GM23338 (cell line): ENCODE measurements around the gene OSBPL5. TPM values are rescaled to one million over a fixed set of nuclear protein-coding genes. Genes with fewer than 3 reads are reported as not detected.

Source experiments
- CTCF ChIP-seq, 2 experiments: fragments of 200-600 bp in 1 of 2; sonication (generic) in 1 of 2; conservative IDR thresholded peaks; 2 replicates each; pipeline versions ENCODE4 v1.5.1 to v1.6.1; 2016 to 2017; ENCODE audit warnings: antibody characterized with exemption in 2 of 2, low read depth in 2 of 2, mild to moderate bottlenecking in 2 of 2, moderate library complexity in 1 of 2
- EZH2 ChIP-seq: fragments of 200-600 bp; sonication (generic); IDR thresholded peaks from one replicate; pipeline ENCODE4 v1.8.0; 2017; ENCODE audit warnings: antibody characterized with exemption, mild to moderate bottlenecking, low read depth; ENCODE audit not compliant: unreplicated experiment
- EZH2phosphoT487 ChIP-seq: fragments of 200-600 bp; sonication (generic); IDR thresholded peaks from one replicate; pipeline ENCODE4 v1.8.1; 2018; ENCODE audit warnings: antibody characterized with exemption; ENCODE audit not compliant: unreplicated experiment
- JUNB ChIP-seq: IDR thresholded peaks from one replicate; pipeline ENCODE4 v1.6.1; 2016; ENCODE audit warnings: antibody characterized with exemption; ENCODE audit not compliant: unreplicated experiment
- REST ChIP-seq: IDR thresholded peaks from one replicate; pipeline ENCODE4 v1.6.1; 2018; ENCODE audit warnings: antibody characterized with exemption; ENCODE audit not compliant: unreplicated experiment
- ZNF462 ChIP-seq: fragments of 250-450 bp; sonication (Bioruptor Pico); IDR thresholded peaks from 2 replicates; pipeline ENCODE4 v1.5.0; 2020; ENCODE audit warnings: mild to moderate bottlenecking, moderate library complexity
- polyA plus RNA-seq: library from polyadenylated mRNA; unstranded; fragments of >200 nt; fragmentation: Nextera tagmentation; extraction: Ambion mirVana; gene quantifications from 2 replicates; pipeline ENCODE4 v1.2.1, GENCODE V29; 2016
- total RNA-seq: library from RNA; depleted of rRNA; stranded (reverse); fragments of >200 nt; shearing (Covaris generic); gene quantifications from 2 replicates; pipeline ENCODE4 v1.2.3, GENCODE V29; 2014

The OSBPL5 gene
- total and polyA plus RNA-seq, 2 experiments from 2014 or later, result 2.7 to 12.0 TPM

GRCh38 chr11:3080104-3080503 lies 85.0 kb downstream of the OSBPL5 start (continued):
- TF ChIP-seq ZNF462, result no peak
- TF ChIP-seq REST, result no peak
- no peak for TF ChIP-seq CTCF (conservative IDR thresholded peaks at IDR 0.05; ENCODE audit: low read depth in 2 of 2)
- no peak for TF ChIP-seq EZH2
- no peak for TF ChIP-seq EZH2phosphoT487
- TF ChIP-seq JUNB, result no peak
